WTC11 (cell line): ENCODE results near the gene C13orf46. TPM values are rescaled to one million over a fixed set of nuclear protein-coding genes. Genes with fewer than 3 reads are reported as not detected.

Experiments
- ATAC-seq: fragments of 200-7000 bp; cut with Tn5 transposase; 2 replicates; pipeline ENCODE4 v1.10.0; 2021; ENCODE audit warnings: mild to moderate bottlenecking, moderate library complexity
- CTCF ChIA-PET: fragments of 300-600 bp; sonication (Branson Sonifier 250); formaldehyde crosslinking; loops from one replicate; lab custom pipeline; 2021; ENCODE audit warnings: antibody characterized with exemption; lab: Charles Lee
- POLR2A ChIA-PET: fragments of 350-600 bp; sonication (Branson Sonifier 250); formaldehyde crosslinking; loops from one replicate; lab custom pipeline; 2021; ENCODE audit warnings: antibody characterized with exemption; lab: Charles Lee
- DNase-seq: peaks from one replicate; pipeline ENCODE4 v3.0.0; 2021; ENCODE audit warnings: low spot score
- H3K27ac Mint-ChIP-seq: 2 replicates; pipeline ENCODE4 v1.8.0; 2021; ENCODE audit warnings: mixed read lengths
- H3K27me3 Mint-ChIP-seq: 2 replicates; pipeline ENCODE4 v1.8.0; 2021; ENCODE audit warnings: low read depth, mild to moderate bottlenecking, moderate library complexity, mixed read lengths
- H3K36me3 Mint-ChIP-seq: 2 replicates; pipeline ENCODE4 v1.8.0; 2021; ENCODE audit warnings: mixed read lengths
- H3K4me1 Mint-ChIP-seq: 2 replicates; pipeline ENCODE4 v1.8.0; 2022; ENCODE audit warnings: mixed read lengths
- H3K4me3 Mint-ChIP-seq: 2 replicates; pipeline ENCODE4 v1.8.0; 2021; ENCODE audit warnings: mild to moderate bottlenecking, moderate library complexity, mixed read lengths
- H3K9me3 Mint-ChIP-seq: 2 replicates; pipeline ENCODE4 v1.8.0; 2021; ENCODE audit warnings: mixed read lengths
- ATF1 ChIP-seq: sonication (generic); formaldehyde crosslinking; IDR thresholded peaks from 2 replicates; pipeline ENCODE4 v1.8.1; 2023; ENCODE audit warnings: mild to moderate bottlenecking, moderate library complexity, missing genetic modification reagents
- CREB1 ChIP-seq: sonication (generic); formaldehyde crosslinking; IDR thresholded peaks from 2 replicates; pipeline ENCODE4 v1.8.0; 2023; ENCODE audit warnings: mild to moderate bottlenecking, missing genetic modification reagents
- ELF4 ChIP-seq: sonication (generic); formaldehyde crosslinking; IDR thresholded peaks from 2 replicates; pipeline ENCODE4 v1.8.1; 2022; ENCODE audit warnings: low read depth, mild to moderate bottlenecking, moderate library complexity, missing genetic modification reagents
- EMX1 ChIP-seq: fragments of 250-450 bp; sonication (Bioruptor Pico); IDR thresholded peaks from 2 replicates; pipeline ENCODE4 v1.8.0; 2021; ENCODE audit warnings: mild to moderate bottlenecking
- FOXP1 ChIP-seq: sonication (generic); formaldehyde crosslinking; IDR thresholded peaks from 2 replicates; pipeline ENCODE4 v1.8.0; 2022; ENCODE audit warnings: missing genetic modification reagents, mild to moderate bottlenecking, moderate library complexity, borderline replicate concordance
- HMGA2 ChIP-seq: fragments of 250-450 bp; sonication (Bioruptor Pico); IDR thresholded peaks from 2 replicates; pipeline ENCODE4 v1.4.0; 2021; ENCODE audit warnings: mild to moderate bottlenecking, moderate library complexity
- MYBL2 ChIP-seq: sonication (generic); formaldehyde crosslinking; IDR thresholded peaks from 2 replicates; pipeline ENCODE4 v1.8.1; 2023; ENCODE audit warnings: mild to moderate bottlenecking, moderate library complexity, missing genetic modification reagents
- RORB ChIP-seq: fragments of 250-450 bp; sonication (Bioruptor Pico); IDR thresholded peaks from 2 replicates; pipeline ENCODE4 v1.9.0; 2021; ENCODE audit warnings: mild to moderate bottlenecking
- SMAD4 ChIP-seq: sonication (generic); formaldehyde crosslinking; IDR thresholded peaks from 2 replicates; pipeline ENCODE4 v1.8.0; 2022; ENCODE audit warnings: mild to moderate bottlenecking, missing genetic modification reagents
- TCF7 ChIP-seq: sonication (generic); formaldehyde crosslinking; IDR thresholded peaks from 2 replicates; pipeline ENCODE4 v1.8.0; 2022; ENCODE audit warnings: mild to moderate bottlenecking, low read depth, missing genetic modification reagents, moderate library complexity
- ZNF416 ChIP-seq: fragments of 250-450 bp; sonication (Bioruptor Pico); IDR thresholded peaks from 2 replicates; pipeline ENCODE4 v1.9.0; 2021; ENCODE audit warnings: mild to moderate bottlenecking, inconsistent platforms
- total RNA-seq: library from RNA; stranded (reverse); gene quantifications from 3 replicates; pipeline ENCODE4 v1.2.3, GENCODE V29; 2021
- TF ChIP-seq, protein P1 (sequence below): sonication (generic); formaldehyde crosslinking; IDR thresholded peaks from 2 replicates; pipeline ENCODE4 v1.8.1; 2022; ENCODE audit warnings: low read depth, mild to moderate bottlenecking, moderate library complexity, missing genetic modification reagents, borderline replicate concordance
- TF ChIP-seq, protein P2 (sequence below): sonication (generic); formaldehyde crosslinking; IDR thresholded peaks from 2 replicates; pipeline ENCODE4 v1.8.0; 2022; ENCODE audit warnings: mild to moderate bottlenecking, missing genetic modification reagents
- TF ChIP-seq, protein P3 (sequence below): sonication (generic); formaldehyde crosslinking; IDR thresholded peaks from 2 replicates; pipeline ENCODE4 v1.8.1; 2023; ENCODE audit warnings: mild to moderate bottlenecking, missing genetic modification reagents, moderate library complexity
- TF ChIP-seq, protein P4 (sequence below): sonication (generic); formaldehyde crosslinking; IDR thresholded peaks from 2 replicates; pipeline ENCODE4 v1.8.0; 2022; ENCODE audit warnings: mild to moderate bottlenecking, missing genetic modification reagents
- TF ChIP-seq, protein P5 (sequence below): sonication (generic); formaldehyde crosslinking; IDR thresholded peaks from 2 replicates; pipeline ENCODE4 v1.8.1; 2022; ENCODE audit warnings: missing genetic modification reagents, borderline replicate concordance

C13orf46 gene
- total RNA-seq, 1 experiment from 2014 or later = 0.50 TPM

DNA sequence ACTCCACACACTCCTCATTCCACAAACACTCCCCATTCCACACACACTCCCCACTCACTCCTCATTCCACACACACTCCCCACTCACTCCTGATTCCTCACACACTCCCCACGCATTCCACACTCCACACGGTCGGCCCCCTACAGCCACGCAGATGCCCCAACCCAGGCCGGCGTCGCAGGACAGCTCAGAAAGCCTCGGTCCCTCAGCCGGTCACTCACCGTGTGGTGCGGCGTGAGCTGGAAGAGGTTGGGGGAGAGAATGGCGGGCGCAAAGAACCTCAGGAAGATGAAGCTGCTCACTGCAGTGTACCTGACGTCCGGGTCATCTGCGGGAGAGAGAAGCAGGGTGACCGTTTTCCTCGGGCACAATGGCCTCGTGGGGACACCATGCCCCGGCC, 39.0 kb upstream of the C13orf46 start:
- DNase-seq (no peak), ATAC-seq (no peak)
- H3K27ac Mint-ChIP-seq = no peak overlapping the region
- H3K9me3 Mint-ChIP-seq = no peaks in the 10 kb centered on the region
- no peaks in the 10 kb centered on the region for H3K27me3 Mint-ChIP-seq
- H3K36me3 Mint-ChIP-seq = peaks cover 9% of the 10 kb centered on the region
- CTCF ChIA-PET = no interaction called here
- no peak for TF ChIP-seq TCF7 (CRISPR knock-in tag)
- H3K4me3 Mint-ChIP-seq = no peak overlapping the region
- H3K4me1 Mint-ChIP-seq = no peaks in the 10 kb centered on the region
- POLR2A ChIA-PET = no interaction called here

DNA sequence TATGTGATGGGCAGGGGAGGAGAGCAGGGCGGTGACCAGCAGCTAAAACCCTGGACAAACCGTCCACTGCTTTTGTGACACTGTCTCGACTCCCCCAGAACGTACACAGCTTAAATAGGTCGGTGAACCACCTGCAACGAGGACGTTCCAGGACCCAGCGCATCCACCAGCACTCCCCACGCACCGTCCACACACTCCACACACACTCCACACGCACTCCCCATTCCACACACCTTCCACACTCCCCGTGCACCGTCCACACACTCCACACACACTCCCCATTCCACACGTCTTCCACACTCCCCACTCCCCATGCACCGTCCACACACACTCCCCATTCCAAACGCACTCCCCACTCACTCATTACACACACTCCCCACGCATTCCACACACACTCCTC, 38.3 kb upstream of the C13orf46 start:
- TF ChIP-seq MYBL2 (CRISPR knock-in tag) (no peak), ZNF416 (CRISPR knock-in tag) (no peak), ATF1 (CRISPR knock-in tag) (no peak)
- TF ChIP-seq, protein P1, sequence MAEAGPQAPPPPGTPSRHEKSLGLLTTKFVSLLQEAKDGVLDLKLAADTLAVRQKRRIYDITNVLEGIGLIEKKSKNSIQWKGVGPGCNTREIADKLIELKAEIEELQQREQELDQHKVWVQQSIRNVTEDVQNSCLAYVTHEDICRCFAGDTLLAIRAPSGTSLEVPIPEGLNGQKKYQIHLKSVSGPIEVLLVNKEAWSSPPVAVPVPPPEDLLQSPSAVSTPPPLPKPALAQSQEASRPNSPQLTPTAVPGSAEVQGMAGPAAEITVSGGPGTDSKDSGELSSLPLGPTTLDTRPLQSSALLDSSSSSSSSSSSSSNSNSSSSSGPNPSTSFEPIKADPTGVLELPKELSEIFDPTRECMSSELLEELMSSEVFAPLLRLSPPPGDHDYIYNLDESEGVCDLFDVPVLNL (CRISPR knock-in tag) = no peak
- TF ChIP-seq, all 79 proteins: peak for 0
- CTCF ChIA-PET = no interaction called here
- H3K9me3 Mint-ChIP-seq = no peaks in the 10 kb centered on the region
- POLR2A ChIA-PET = no interaction called here
- peaks cover 9% of the 10 kb centered on the region for H3K36me3 Mint-ChIP-seq
- H3K27me3 Mint-ChIP-seq = no peaks in the 10 kb centered on the region
- H3K27ac Mint-ChIP-seq = no peak overlapping the region
- DNase-seq = no peak
- no peak overlapping the region for H3K4me3 Mint-ChIP-seq
- no peak for ATAC-seq
- H3K4me1 Mint-ChIP-seq = no peaks in the 10 kb centered on the region

DNA sequence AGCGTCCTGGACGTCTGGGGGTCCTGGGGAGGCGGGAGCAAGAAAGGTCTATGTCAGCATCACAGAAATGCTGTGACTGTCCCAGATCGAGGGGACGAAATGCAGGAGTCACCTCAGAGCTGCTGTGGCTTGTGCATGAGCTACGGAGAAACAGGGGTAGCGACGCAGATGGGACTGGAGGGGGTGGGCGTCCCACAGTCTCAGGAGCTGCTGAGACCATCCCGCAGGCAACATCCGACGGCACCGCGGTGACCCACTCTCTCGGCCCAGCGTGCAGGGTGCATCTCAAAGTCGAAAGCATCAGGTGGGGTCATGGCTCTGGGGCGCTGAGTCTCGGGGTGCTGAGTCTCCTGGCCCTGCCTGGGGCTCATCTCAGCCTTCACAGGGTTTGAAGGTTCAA, 37.4 kb upstream of the C13orf46 start:
- Mint-ChIP-seq H3K27me3 (no peaks in the 10 kb centered on the region), H3K27ac (peak overlapping the region; percentile 87), H3K4me1 (no peaks in the 10 kb centered on the region)
- TF ChIP-seq, protein P2, sequence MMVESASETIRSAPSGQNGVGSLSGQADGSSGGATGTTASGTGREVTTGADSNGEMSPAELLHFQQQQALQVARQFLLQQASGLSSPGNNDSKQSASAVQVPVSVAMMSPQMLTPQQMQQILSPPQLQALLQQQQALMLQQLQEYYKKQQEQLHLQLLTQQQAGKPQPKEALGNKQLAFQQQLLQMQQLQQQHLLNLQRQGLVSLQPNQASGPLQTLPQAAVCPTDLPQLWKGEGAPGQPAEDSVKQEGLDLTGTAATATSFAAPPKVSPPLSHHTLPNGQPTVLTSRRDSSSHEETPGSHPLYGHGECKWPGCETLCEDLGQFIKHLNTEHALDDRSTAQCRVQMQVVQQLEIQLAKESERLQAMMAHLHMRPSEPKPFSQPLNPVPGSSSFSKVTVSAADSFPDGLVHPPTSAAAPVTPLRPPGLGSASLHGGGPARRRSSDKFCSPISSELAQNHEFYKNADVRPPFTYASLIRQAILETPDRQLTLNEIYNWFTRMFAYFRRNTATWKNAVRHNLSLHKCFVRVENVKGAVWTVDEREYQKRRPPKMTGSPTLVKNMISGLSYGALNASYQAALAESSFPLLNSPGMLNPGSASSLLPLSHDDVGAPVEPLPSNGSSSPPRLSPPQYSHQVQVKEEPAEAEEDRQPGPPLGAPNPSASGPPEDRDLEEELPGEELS = no peak
- TF ChIP-seq, protein P3, sequence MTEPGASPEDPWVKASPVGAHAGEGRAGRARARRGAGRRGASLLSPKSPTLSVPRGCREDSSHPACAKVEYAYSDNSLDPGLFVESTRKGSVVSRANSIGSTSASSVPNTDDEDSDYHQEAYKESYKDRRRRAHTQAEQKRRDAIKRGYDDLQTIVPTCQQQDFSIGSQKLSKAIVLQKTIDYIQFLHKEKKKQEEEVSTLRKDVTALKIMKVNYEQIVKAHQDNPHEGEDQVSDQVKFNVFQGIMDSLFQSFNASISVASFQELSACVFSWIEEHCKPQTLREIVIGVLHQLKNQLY = no peak
- TF ChIP-seq, protein P4, sequence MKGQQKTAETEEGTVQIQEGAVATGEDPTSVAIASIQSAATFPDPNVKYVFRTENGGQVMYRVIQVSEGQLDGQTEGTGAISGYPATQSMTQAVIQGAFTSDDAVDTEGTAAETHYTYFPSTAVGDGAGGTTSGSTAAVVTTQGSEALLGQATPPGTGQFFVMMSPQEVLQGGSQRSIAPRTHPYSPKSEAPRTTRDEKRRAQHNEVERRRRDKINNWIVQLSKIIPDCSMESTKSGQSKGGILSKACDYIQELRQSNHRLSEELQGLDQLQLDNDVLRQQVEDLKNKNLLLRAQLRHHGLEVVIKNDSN (CRISPR knock-in tag) = no peak
- TF ChIP-seq HMGA2 (CRISPR knock-in tag) (no peak), RORB (no peak), EMX1 (CRISPR knock-in tag) (no peak), SMAD4 (CRISPR knock-in tag) (no peak), ZNF416 (CRISPR knock-in tag) (no peak), ATF1 (CRISPR knock-in tag) (no peak), FOXP1 (no peak), CREB1 (CRISPR knock-in tag) (no peak), ELF4 (CRISPR knock-in tag) (no peak)
- TF ChIP-seq, protein P5, sequence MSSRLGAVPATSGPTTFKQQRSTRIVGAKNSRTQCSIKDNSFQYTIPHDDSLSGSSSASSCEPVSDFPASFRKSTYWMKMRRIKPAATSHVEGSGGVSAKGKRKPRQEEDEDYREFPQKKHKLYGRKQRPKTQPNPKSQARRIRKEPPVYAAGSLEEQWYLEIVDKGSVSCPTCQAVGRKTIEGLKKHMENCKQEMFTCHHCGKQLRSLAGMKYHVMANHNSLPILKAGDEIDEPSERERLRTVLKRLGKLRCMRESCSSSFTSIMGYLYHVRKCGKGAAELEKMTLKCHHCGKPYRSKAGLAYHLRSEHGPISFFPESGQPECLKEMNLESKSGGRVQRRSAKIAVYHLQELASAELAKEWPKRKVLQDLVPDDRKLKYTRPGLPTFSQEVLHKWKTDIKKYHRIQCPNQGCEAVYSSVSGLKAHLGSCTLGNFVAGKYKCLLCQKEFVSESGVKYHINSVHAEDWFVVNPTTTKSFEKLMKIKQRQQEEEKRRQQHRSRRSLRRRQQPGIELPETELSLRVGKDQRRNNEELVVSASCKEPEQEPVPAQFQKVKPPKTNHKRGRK = no peak
- TF ChIP-seq, protein P1 (CRISPR knock-in tag) = no peak
- TF ChIP-seq, all 79 proteins: peak for 0
- ChIA-PET CTCF (interaction anchor here (0.6 kb wide), 1 partner anchor 1371 kb away, joined by 4 read pairs; no protein-coding TSS in a partner anchor), POLR2A (no interaction called here)
- no peak overlapping the region for H3K4me3 Mint-ChIP-seq
- H3K36me3 Mint-ChIP-seq = peaks cover 9% of the 10 kb centered on the region
- ATAC-seq (no peak), DNase-seq (peak; percentile 5)
- H3K9me3 Mint-ChIP-seq = no peaks in the 10 kb centered on the region
